HCT116 (cell line): ENCODE results near the gene CTSZ. TPM values are rescaled to one million over a fixed set of nuclear protein-coding genes. Genes with fewer than 3 reads are reported as not detected.

ENCODE experiments used
- ATAC-seq: fragments of 200-7000 bp; cut with Tn5 transposase; 2 replicates; pipeline ENCODE4 v1.9.1; 2020; ENCODE audit warnings: mild to moderate bottlenecking, moderate library complexity
- BruUV-seq: library from RNA; stranded (reverse); fragments of 400-500 nt; replicated peaks from 2 replicates; lab custom pipeline; 2021; lab: Mats Ljungman, UMichigan
- CTCF ChIA-PET: fragments of 300-600 bp; sonication (Branson Sonifier 250); formaldehyde crosslinking; loops from one replicate; lab custom pipeline; 2021; ENCODE audit warnings: antibody characterized with exemption; lab: Charles Lee
- POLR2A ChIA-PET: fragments of 300-600, 350-600 bp; sonication (Branson Sonifier 250); formaldehyde crosslinking; loops from one replicate; lab custom pipeline; 2021; ENCODE audit warnings: antibody characterized with exemption; lab: Charles Lee
- RAD21 ChIA-PET, 2 experiments: fragments of 300-600 bp; sonication (Branson Sonifier 250); formaldehyde crosslinking; loops; one replicate each; lab custom pipeline; 2023; ENCODE audit warnings: low total read pairs in 2 of 2; ENCODE audit not compliant: uncharacterized antibody in 2 of 2, unreplicated experiment in 2 of 2, low non-redundant PET in 1 of 2; lab: Charles Lee
- DNase-seq: peaks from one replicate; pipeline ENCODE4 v3.0.0-alpha.2; 2010; ENCODE audit warnings: low read depth, low spot score
- H2AFZ ChIP-seq: fragments of 200-600 bp; shearing (Covaris generic), sonication (generic); 2 replicates; pipeline ENCODE4 v1.6.1; 2017; ENCODE audit warnings: low read depth, mixed run types, mixed read lengths, antibody characterized with exemption, low read length; ENCODE audit not compliant: poor library complexity, severe bottlenecking
- H3K27ac ChIP-seq: 2 replicates; pipeline ENCODE4 v1.5.1; 2012; ENCODE audit warnings: low read depth, low read length
- H3K27me3 ChIP-seq: fragments of 200-600 bp; sonication (generic); 2 replicates; pipeline ENCODE4 v1.6.1; 2016; ENCODE audit warnings: mixed run types, low read length, mixed read lengths; ENCODE audit not compliant: insufficient read depth
- H3K36me3 ChIP-seq, 2 experiments: fragments of 200-500 bp in 1 of 2; fragments of 200-600 bp in 1 of 2; sonication (Bioruptor generic) in 1 of 2; sonication (generic) in 1 of 2; 2 replicates each; pipeline versions ENCODE4 v1.5.1 to v1.6.1; 2014 to 2016; ENCODE audit warnings: low read length in 2 of 2, inconsistent platforms in 1 of 2, mixed read lengths in 1 of 2, mixed run types in 1 of 2; ENCODE audit not compliant: insufficient read depth in 2 of 2, control insufficient read depth in 1 of 2
- H3K4me1 ChIP-seq, 2 experiments: fragments of 200-600 bp in 1 of 2; sonication (generic) in 1 of 2; 2 replicates each; pipeline versions ENCODE4 v1.5.1 to v1.6.1; 2012 to 2017; ENCODE audit warnings: low read length in 2 of 2, inconsistent platforms in 1 of 2, mild to moderate bottlenecking in 1 of 2, mixed read lengths in 1 of 2, mixed run types in 1 of 2, moderate library complexity in 1 of 2; ENCODE audit not compliant: insufficient read depth in 2 of 2, control insufficient read depth in 1 of 2
- H3K4me2 ChIP-seq: fragments of 200-600 bp; sonication (generic); 2 replicates; pipeline ENCODE4 v1.6.1; 2017; ENCODE audit warnings: mixed run types, low read length, mixed read lengths
- H3K4me3 ChIP-seq, 2 experiments: fragments of 200-600 bp in 1 of 2; sonication (generic) in 1 of 2; replicated peaks in 1 of 2; 2 replicates each; pipeline ENCODE4 v1.5.1; 2011 to 2016; ENCODE audit warnings: low read length in 2 of 2, control low read depth in 1 of 2, low read depth in 1 of 2, mild to moderate bottlenecking in 1 of 2, mixed read lengths in 1 of 2, mixed run types in 1 of 2
- H3K79me2 ChIP-seq: fragments of 200-600 bp; sonication (generic); 2 replicates; pipeline ENCODE4 v1.6.1; 2017; ENCODE audit warnings: mild to moderate bottlenecking, mixed run types, low read length, moderate library complexity, mixed read lengths; ENCODE audit not compliant: insufficient read depth
- H3K9ac ChIP-seq: fragments of 200-600 bp; sonication (generic); 2 replicates; pipeline ENCODE4 v1.6.1; 2016; ENCODE audit warnings: low read length, mixed read lengths
- H3K9me2 ChIP-seq: fragments of 200-600 bp; sonication (generic), shearing (Covaris generic); 2 replicates; pipeline ENCODE4 v1.6.1; 2017; ENCODE audit warnings: mixed run types, mild to moderate bottlenecking, moderate library complexity; ENCODE audit not compliant: insufficient read depth
- H3K9me3 ChIP-seq, 2 experiments: fragments of 200-500 bp in 1 of 2; fragments of 200-600 bp in 1 of 2; sonication (Bioruptor generic) in 1 of 2; sonication (generic) in 1 of 2; 2 replicates each; pipeline ENCODE4 v1.6.1; 2014 to 2017; ENCODE audit warnings: low read length in 2 of 2, mixed read lengths in 2 of 2, inconsistent platforms in 1 of 2, low read depth in 1 of 2, mild to moderate bottlenecking in 1 of 2, mixed run types in 1 of 2, moderate library complexity in 1 of 2; ENCODE audit not compliant: control insufficient read depth in 1 of 2, insufficient read depth in 1 of 2
- H4K20me1 ChIP-seq: fragments of 200-600 bp; sonication (generic), shearing (Covaris generic); 2 replicates; pipeline ENCODE4 v1.6.1; 2017; ENCODE audit warnings: mixed run types, mild to moderate bottlenecking, moderate library complexity; ENCODE audit not compliant: insufficient read depth
- CEBPB ChIP-seq: IDR thresholded peaks from 2 replicates; pipeline ENCODE4 v1.6.1; 2012; ENCODE audit warnings: low read depth
- EGR1 ChIP-seq: IDR thresholded peaks from 2 replicates; pipeline ENCODE4 v1.6.1; 2012; ENCODE audit warnings: low read depth
- ELF1 ChIP-seq: IDR thresholded peaks from 2 replicates; pipeline ENCODE4 v1.6.1; 2012; ENCODE audit warnings: low read depth, borderline replicate concordance
- EZH2phosphoT487 ChIP-seq: fragments of 200-600 bp; IDR thresholded peaks from 2 replicates; pipeline ENCODE4 v1.6.1; 2018; ENCODE audit warnings: antibody characterized with exemption, borderline replicate concordance
- FOSL1 ChIP-seq: IDR thresholded peaks from 2 replicates; pipeline ENCODE4 v1.6.1; 2012; ENCODE audit warnings: low read depth
- POLR2AphosphoS5 ChIP-seq: IDR thresholded peaks from 2 replicates; pipeline ENCODE4 v1.6.1; 2011; ENCODE audit warnings: mild to moderate bottlenecking, low read depth, low read length, moderate library complexity
- RAD21 ChIP-seq: IDR thresholded peaks from 2 replicates; pipeline ENCODE4 v1.6.1; 2012; ENCODE audit warnings: low read depth, mild to moderate bottlenecking
- REST ChIP-seq: IDR thresholded peaks from 2 replicates; pipeline ENCODE4 v1.6.1; 2012; ENCODE audit warnings: low read depth
- SIN3A ChIP-seq: IDR thresholded peaks from 2 replicates; pipeline ENCODE4 v1.6.1; 2012; ENCODE audit warnings: low read depth
- TCF7L2 ChIP-seq: IDR thresholded peaks from 2 replicates; pipeline ENCODE4 v1.7.0; 2011; ENCODE audit warnings: borderline replicate concordance, inconsistent platforms; ENCODE audit not compliant: insufficient read depth, insufficient read length; ENCODE audit errors: extremely low read depth
- YY1 ChIP-seq: IDR thresholded peaks from 2 replicates; pipeline ENCODE4 v1.6.1; 2011; ENCODE audit warnings: low read length, low read depth, moderate library complexity, mild to moderate bottlenecking; ENCODE audit not compliant: insufficient replicate concordance; ENCODE audit errors: extremely low read depth
- ZBTB33 ChIP-seq: IDR thresholded peaks from 2 replicates; pipeline ENCODE4 v1.6.1; 2011; ENCODE audit warnings: mild to moderate bottlenecking, low read length, moderate library complexity; ENCODE audit not compliant: insufficient replicate concordance; ENCODE audit errors: extremely low read depth
- ZFX ChIP-seq: fragments of 450-650 bp; IDR thresholded peaks from 2 replicates; pipeline ENCODE4 v1.6.1; 2017
- ZNF274 ChIP-seq: fragments of 200-500 bp; sonication (Bioruptor generic); IDR thresholded peaks from 2 replicates; pipeline ENCODE4 v1.6.1; 2014; ENCODE audit warnings: mild to moderate bottlenecking, low read depth, low read length, inconsistent platforms
- intact Hi-C: fragments of 100-400 bp; cut with micrococcal nuclease; formaldehyde crosslinking; loops from 2 replicates; pipeline ENCODE4 v1.10.0; 2022
- total RNA-seq: library from RNA; stranded (reverse); gene quantifications from one replicate; pipeline ENCODE4 v1.2.1, GENCODE V29; 2021; ENCODE audit not compliant: unreplicated experiment

Gene CTSZ
- total RNA-seq, 1 experiment from 2014 or later, result 100 TPM

- TF ChIP-seq ELF1, result no peak
- RAD21 ChIA-PET, result no interaction called here
- Histone ChIP-seq H3K27ac (no peak overlapping the region), H3K4me3 (no peak overlapping the region), H3K4me2 (no peak overlapping the region), H3K27me3 (no peaks in the 10 kb centered on the region), H3K79me2 (peaks cover 22% of the 10 kb centered on the region; the same call in 1 of the 2 replicates), H2AFZ (no peak overlapping the region), H3K4me1 (peaks cover 4 to 12% of the 10 kb centered on the region in 2 experiments), H4K20me1 (no peaks in the 10 kb centered on the region), H3K9ac (no peak overlapping the region), H3K9me2 (no peaks in the 10 kb centered on the region), H3K36me3 (peaks cover 12 to 21% of the 10 kb centered on the region in 2 experiments; a peak in 3 of 4 replicates), H3K9me3 (no peaks in the 10 kb centered on the region)
- DNase-seq (no peak), ATAC-seq (no peak)
- POLR2A ChIA-PET, result no interaction called here
- BruUV-seq, result no TSS peak
- CTCF ChIA-PET, result no interaction called here
- intact Hi-C loops, result no loop called here
These were observed 6.0 kb downstream of the CTSZ start for GRCh38 chr20:59001068-59001448.

GRCh38 chr20:59000326-59000725 lies 6.7 kb downstream of the CTSZ start:
- TF ChIP-seq CEBPB (no peak), SIN3A (no peak), ZFX (no peak), ZNF274 (no peak), FOSL1 (no peak), REST (no peak), EZH2phosphoT487 (no peak), TCF7L2 (no peak), ZBTB33 (no peak), RAD21 (no peak), POLR2AphosphoS5 (no peak), YY1 (no peak), EGR1 (no peak)
- TF ChIP-seq, all 23 proteins: peak for 0
- RAD21 ChIA-PET, result interaction anchor here in 1 of 2 experiments (0.7 kb wide), 1 partner anchor 16 kb away, joined by 4 read pairs; no protein-coding TSS in a partner anchor
- DNase-seq (no peak), ATAC-seq (no peak)
- H3K4me1 ChIP-seq, result peaks cover 0 to 5% of the 10 kb centered on the region in 2 experiments; a peak in 3 of 4 replicates
- POLR2A ChIA-PET, result no interaction called here
- H3K79me2 ChIP-seq, result peaks cover 15% of the 10 kb centered on the region; the same call in 1 of the 2 replicates
- no peaks in the 10 kb centered on the region for H3K9me2 ChIP-seq
- no peak overlapping the region for H2AFZ ChIP-seq
- no peaks in the 10 kb centered on the region for H4K20me1 ChIP-seq
- CTCF ChIA-PET, result no interaction called here
- H3K9me3 ChIP-seq, result no peaks in the 10 kb centered on the region
- no peak overlapping the region for H3K4me3 ChIP-seq
- H3K27ac ChIP-seq, result no peak overlapping the region
- intact Hi-C loops, result no loop called here
- H3K36me3 ChIP-seq, result peaks cover 19 to 28% of the 10 kb centered on the region in 2 experiments; a peak in 3 of 4 replicates
- no peaks in the 10 kb centered on the region for H3K27me3 ChIP-seq
- no peak overlapping the region for H3K9ac ChIP-seq
- H3K4me2 ChIP-seq, result no peak overlapping the region
- BruUV-seq, result no TSS peak
